ENCODE measurements around the gene DNAH6.
A peak's percentile ranks its signal among the peaks of the same experiment; 100 is the strongest.

DNAH6 gene

GRCh38 chr2:84631047-84631446 lies 114.7 kb downstream of the DNAH6 start:
- peak; percentile 40 for DNase-seq

DNA sequence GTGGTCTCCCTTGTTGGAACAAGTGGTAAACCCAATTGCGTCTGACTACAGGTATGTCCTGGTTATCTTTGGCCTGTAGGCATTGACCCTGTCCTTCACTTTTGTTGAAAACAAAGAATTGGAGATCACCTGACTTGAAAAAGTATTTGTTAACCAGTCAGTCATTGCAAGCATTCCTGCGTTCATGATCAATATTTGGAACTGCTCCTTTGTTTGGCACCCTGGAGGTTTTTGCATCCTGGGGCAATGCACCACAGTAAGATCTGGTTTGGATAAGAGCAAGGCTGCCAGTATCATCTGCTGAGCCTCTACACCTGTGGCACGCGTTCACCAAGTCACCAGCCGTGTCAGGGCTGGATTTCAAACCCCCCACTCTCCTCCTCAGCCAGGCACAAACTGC lies 115.7 kb downstream of the DNAH6 start:
- no peak for DNase-seq

DNA sequence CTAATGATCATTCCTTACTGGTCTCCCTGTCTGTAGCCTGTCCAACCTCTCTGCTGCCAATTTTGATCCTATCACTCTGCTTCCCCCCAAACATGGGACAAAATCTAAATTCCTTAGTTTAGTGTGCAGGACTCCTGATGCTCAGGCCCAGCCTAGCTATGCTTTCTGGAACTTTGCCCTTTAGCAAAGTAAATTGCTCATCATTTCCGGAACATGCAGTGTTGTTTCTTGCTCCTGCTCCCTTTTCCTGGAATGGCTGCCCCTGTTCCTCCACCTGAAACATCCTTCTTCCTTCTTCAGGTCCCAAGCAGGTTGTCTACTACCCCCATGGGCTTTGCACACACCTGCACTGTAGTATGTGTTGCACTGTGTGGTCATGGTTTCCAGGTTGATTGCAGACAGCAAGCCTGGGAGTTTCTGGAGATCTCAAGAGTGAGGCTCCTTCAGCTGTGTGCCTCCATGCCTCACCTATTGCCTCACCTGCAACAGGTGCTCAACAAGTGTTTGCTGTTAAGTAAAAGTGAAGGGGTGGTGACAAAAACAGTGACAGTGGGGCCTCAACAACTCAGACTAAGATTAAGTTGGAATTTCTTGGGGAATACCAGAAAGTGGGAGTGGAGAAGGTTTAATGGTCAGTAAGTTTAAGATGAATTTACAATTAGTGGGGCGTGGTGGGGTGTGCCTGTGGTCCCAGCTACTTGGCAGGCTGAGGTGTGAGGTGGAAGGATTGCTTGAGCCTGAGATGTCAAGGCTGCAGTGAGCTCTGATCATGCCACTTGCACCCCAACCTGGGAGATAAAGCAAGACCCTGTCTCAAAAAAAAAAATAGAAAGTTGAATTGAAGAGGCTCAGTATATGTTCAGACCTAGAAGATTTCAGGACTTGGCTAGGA lies 120.0 kb downstream of the DNAH6 start:
- no peak for DNase-seq

GRCh38 chr2:84639751-84640150 lies 123.5 kb downstream of the DNAH6 start:
- DNase-seq, result no peak

- no peak for DNase-seq
Measured at GRCh38 chr2:84640411-84640810, 124.1 kb downstream of the DNAH6 start.

DNA sequence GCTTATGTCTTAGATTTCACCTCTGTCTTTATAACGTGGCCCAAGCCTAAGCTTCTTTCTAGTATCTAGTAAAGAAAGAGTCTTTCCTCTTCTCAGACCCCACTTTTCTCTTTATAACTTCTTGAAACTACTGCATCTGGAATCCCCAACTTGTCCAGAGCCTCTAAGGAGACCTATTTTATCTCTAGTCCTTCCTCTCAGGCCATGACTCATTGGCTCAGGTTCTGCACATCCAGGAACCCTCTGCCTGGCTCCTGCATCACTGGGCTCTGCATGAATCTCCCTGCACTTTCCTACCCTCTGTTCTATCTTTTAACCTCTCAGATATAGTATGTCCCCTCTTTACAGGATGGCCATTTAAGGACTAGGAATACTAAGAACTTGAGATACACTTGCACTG lies 124.7 kb downstream of the DNAH6 start:
- DNase-seq, result no peak

DNA sequence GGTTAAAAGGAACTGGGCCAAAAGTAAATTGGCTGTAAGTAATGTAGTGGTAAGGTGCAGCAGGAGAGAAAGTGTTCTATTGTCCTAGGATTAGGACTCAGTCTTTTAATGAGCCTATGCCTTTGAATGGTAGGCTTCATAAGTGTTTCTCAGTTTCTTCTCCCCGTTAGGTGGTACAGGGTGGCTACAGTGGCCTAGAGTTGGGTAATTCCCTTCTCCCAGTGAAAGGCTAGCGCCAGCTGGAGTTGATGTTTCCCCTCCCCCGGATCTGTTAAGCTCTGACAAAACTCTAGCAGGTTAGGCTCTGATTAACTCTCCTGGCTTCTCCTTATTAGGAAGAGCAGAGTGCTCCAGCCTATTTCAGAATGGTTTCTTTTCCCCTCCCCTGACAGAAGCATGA lies 127.7 kb downstream of the DNAH6 start:
- no peak for DNase-seq

DNA sequence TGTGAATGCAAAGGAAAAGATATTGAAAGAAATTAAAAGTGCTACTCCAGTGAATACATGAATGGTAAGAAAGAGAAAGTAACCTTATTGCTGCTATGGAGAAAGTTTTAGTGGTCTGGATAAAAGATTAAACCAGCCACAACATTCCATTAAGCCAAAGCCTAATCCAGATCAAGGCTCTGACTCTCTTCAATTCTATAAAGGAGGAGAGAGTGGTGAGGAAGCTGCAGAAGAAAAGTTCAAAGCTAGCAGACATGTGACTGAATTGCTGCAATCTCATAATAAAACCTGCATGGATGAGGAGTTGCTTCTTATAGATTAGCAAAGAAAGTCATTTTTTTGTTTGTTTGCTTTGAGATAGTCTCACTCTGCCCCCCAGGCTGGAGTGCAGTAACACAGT lies 130.2 kb downstream of the DNAH6 start:
- no peak for DNase-seq

GRCh38 chr2:84647267-84647666 lies 131.0 kb downstream of the DNAH6 start:
- no peak for DNase-seq

DNA sequence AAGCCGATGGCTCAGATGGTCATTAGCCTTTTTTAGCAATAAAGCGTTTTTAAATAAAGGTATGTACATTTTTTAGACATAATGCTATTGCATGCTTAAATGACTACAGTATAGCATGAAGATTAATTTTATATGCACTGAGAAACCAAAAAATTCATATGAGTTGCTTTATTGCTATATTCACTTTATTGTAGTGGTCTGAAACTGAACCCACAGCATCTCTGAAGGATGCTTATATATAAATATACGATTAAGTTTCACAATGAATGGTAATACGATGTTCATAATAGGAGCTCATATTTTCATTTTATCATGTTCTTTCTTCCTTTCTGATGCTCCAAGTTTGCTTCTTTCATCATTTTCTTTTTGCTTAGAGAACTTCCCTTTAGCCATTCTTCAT lies 132.8 kb downstream of the DNAH6 start:
- DNase-seq, result no peak

DNA sequence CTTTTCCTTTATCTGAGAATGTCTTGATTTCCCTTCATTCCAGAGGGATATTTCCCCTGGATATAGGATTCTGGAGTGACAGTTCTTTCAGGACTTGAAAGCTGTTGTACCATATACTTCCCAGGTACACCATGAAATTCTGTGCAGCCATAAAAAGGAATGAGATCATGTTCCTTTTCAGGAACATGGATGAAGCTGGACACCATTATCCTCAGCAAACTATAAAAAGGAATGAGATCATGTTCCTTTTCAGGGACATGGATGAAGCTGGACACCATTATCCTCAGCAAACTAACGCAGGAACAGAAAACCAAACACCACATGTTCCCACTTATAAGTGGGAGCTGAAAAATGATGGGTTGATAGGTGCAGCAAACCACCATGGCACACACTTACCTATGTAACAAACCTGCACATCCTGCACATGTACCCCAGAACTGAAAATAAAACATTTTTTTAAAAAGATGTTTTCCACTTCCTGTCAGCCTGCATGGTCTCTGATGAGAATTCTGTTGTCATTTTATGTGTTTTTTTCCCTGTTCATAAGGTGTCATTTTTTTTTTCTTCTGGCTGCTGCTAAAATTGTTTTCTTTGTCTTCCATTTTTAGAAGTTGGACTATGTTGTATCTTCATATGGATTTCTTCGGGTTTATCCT lies 133.3 kb downstream of the DNAH6 start:
- DNase-seq, result no peak

- no peak for DNase-seq
Measured at GRCh38 chr2:84652431-84652830, 136.1 kb downstream of the DNAH6 start.

DNA sequence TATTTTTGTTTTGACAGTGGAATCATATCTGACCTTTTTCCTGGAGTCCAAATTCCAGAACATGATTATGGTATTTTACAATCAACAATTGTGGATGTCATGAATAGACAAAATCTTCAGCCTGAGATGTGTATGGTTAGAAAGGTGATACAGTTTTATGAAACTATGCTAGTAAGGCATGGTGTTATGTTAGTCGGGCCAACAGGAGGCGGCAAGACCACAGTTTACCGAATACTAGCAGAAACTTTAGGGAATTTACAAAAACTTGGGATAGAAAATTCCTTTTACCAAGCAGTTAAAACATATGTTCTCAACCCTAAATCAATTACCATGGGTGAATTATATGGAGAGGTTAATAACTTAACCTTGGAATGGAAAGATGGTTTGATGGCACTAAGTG lies 137.0 kb downstream of the DNAH6 start:
- DNase-seq, result no peak

- DNase-seq, result no peak
Measured at GRCh38 chr2:84654414-84654813, 138.1 kb downstream of the DNAH6 start.

DNA sequence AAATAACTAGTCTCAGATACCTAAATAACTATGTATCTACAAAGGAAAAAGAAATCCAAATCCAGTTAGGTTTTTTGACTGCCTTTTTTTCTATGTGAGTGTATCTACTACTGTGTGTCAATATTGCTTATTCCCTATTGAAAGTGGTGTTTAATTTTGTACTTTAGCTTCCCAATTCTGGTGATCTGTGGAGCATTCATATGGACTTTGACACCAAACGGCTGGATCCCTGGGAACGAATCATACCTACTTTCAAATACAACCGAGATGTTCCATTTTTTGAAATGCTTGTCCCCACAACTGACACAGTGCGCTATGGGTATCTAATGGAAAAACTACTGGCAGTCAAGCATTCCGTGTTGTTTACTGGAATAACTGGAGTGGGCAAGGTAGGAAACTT lies 152.8 kb downstream of the DNAH6 start:
- no peak for DNase-seq

- no peak for DNase-seq
Measured at GRCh38 chr2:84674099-84674498, 157.8 kb downstream of the DNAH6 start.

DNA sequence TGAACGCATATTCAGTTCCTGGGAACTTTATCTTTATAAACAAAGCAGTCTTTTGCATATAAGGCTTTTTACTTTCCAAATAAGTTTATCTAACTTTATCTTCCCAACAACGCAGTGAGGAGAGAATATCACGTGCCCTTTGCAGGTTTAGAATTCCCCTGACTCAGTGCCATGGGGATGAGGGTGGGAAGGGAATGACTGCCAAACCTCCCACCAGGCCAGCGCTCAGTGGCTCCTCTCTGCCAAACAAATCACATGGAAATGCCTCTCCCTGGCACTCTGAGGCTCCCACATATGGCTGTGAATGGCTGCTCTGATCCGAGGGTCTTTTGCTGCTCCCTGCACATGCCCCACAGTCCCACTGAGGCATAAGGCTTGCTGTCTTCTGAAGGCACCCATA lies 158.3 kb downstream of the DNAH6 start:
- DNase-seq, result no peak

- peak; percentile 83 for DNase-seq
Measured at GRCh38 chr2:84676295-84676694, 160.0 kb downstream of the DNAH6 start.

- no peak for DNase-seq
Measured at GRCh38 chr2:84678214-84678613, 161.9 kb downstream of the DNAH6 start.

GRCh38 chr2:84686783-84687476 lies 170.6 kb downstream of the DNAH6 start:
- DNase-seq, result no peak

- no peak for DNase-seq
Measured at GRCh38 chr2:84687498-84688149, 171.3 kb downstream of the DNAH6 start.

DNA sequence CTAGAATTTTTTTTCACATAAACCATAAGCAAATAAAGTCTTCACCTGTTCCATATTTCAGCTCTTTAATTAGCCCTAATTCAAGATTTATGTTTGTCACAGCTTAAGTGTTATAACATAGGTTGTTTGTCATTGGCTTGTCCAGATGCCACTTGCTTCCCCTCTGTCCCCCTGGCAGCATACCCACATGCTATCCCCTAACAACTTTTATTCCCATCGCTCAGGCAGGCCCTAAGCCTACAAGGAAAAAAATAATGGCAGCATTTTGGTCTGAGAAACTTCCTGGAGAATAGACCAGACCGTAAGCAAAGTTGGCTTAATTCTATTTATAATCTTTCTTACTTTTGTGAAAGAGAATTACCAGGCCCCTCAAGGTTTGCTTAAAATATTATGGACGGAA lies 173.9 kb downstream of the DNAH6 start:
- DNase-seq, result no peak

DNA sequence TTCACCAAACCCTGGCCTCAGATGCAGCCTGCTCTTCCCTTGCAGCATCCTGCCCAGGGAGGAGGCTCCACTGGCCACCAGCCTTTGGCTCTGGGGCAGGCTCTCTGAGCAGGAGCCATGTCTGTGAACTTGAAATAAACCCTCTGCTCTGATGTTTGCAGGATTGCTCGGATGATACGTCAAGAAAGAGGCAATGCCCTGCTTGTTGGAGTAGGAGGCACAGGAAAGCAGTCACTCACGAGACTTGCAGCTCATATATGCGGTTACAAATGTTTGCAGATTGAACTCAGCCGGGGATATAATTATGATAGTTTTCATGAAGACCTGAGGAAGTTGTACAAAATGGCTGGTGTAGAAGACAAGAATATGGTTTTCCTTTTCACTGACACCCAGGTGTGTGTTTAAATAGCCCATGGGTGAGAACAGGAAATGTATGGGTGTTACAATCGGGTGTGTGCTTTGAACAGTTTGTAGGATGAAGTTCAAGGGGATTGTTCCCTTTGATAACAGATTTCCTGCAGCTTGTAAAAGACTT lies 177.9 kb downstream of the DNAH6 start:
- no peak for DNase-seq

Data from fibroblast of skin of right quadriceps (primary cell).